Keratinocyte (primary cell): ENCODE data around the gene ASIC5. TPM values are rescaled to one million over a fixed set of nuclear protein-coding genes. Genes with fewer than 3 reads are reported as not detected.

Experiments
- DNase-seq: peaks from one replicate; pipeline ENCODE4 v3.0.0-alpha.2; 2011; ENCODE audit warnings: low read depth, missing footprints, low spot score
- FAIRE-seq: peaks from 2 replicates; lab custom pipeline; 2011; peaks lifted over from hg19 to GRCh38; lab: Jason Lieb, UNC
- H2AFZ ChIP-seq: 2 replicates; pipeline ENCODE4 v1.6.0; 2012; ENCODE audit warnings: low read length, control low read depth, inconsistent platforms; ENCODE audit not compliant: control insufficient read depth
- H3K27ac ChIP-seq: 2 replicates; pipeline ENCODE4 v1.5.1; 2011; ENCODE audit warnings: low read length; ENCODE audit not compliant: control insufficient read depth, insufficient read depth
- H3K27me3 ChIP-seq: 3 replicates; pipeline ENCODE4 v1.6.0; 2011; ENCODE audit warnings: low read length; ENCODE audit not compliant: control insufficient read depth, insufficient read depth; ENCODE audit errors: extremely low read depth
- H3K36me3 ChIP-seq, 2 experiments: 2 replicates in 1 of 2; 3 replicates in 1 of 2; pipeline ENCODE4 v1.5.1; 2011; ENCODE audit warnings: low read length in 2 of 2, mild to moderate bottlenecking in 1 of 2; ENCODE audit not compliant: control insufficient read depth in 2 of 2, insufficient read depth in 2 of 2; ENCODE audit errors: extremely low read depth in 1 of 2
- H3K4me1 ChIP-seq: 3 replicates; pipeline ENCODE4 v1.5.1; 2011; ENCODE audit warnings: low read length; ENCODE audit not compliant: control insufficient read depth, insufficient read depth; ENCODE audit errors: extremely low read depth
- H3K4me2 ChIP-seq: 3 replicates; pipeline ENCODE4 v1.6.0; 2011; ENCODE audit warnings: low read depth, low read length; ENCODE audit not compliant: control insufficient read depth, insufficient read depth; ENCODE audit errors: extremely low read depth
- H3K4me3 ChIP-seq, 3 experiments: fragments of 200-600 bp in 1 of 3; sonication (generic) in 1 of 3; 2 replicates in 2 of 3; 3 replicates in 1 of 3; pipeline ENCODE4 v1.5.1; 2011 to 2016; ENCODE audit warnings: low read length in 3 of 3, mild to moderate bottlenecking in 3 of 3, control low read depth in 2 of 3, inconsistent platforms in 1 of 3, low read depth in 1 of 3, mixed read lengths in 1 of 3, mixed run types in 1 of 3, moderate library complexity in 1 of 3; ENCODE audit not compliant: control insufficient read depth in 2 of 3, insufficient read depth in 2 of 3; ENCODE audit errors: extremely low read depth in 1 of 3
- H3K79me2 ChIP-seq: 2 replicates; pipeline ENCODE4 v1.6.0; 2012; ENCODE audit warnings: low read length; ENCODE audit not compliant: control insufficient read depth, insufficient read depth
- H3K9ac ChIP-seq: 3 replicates; pipeline ENCODE4 v1.6.0; 2011; ENCODE audit warnings: low read length; ENCODE audit not compliant: control insufficient read depth, insufficient read depth; ENCODE audit errors: extremely low read depth
- H3K9me1 ChIP-seq: 3 replicates; pipeline ENCODE4 v1.6.0; 2011; ENCODE audit warnings: low read length; ENCODE audit not compliant: control insufficient read depth, insufficient read depth; ENCODE audit errors: extremely low read depth
- H3K9me3 ChIP-seq: 2 replicates; pipeline ENCODE4 v1.5.1; 2012; ENCODE audit warnings: low read depth, low read length; ENCODE audit not compliant: control insufficient read depth
- H4K20me1 ChIP-seq: 3 replicates; pipeline ENCODE4 v1.6.0; 2011; ENCODE audit warnings: low read length; ENCODE audit not compliant: control insufficient read depth, insufficient read depth; ENCODE audit errors: extremely low read depth
- EZH2 ChIP-seq: IDR thresholded peaks from one replicate; pipeline ENCODE4 v1.6.1; 2012; ENCODE audit warnings: inconsistent platforms, mild to moderate bottlenecking, low read length, moderate library complexity
- dilution Hi-C: fragments of 300-500 bp; cut with MboI; formaldehyde crosslinking; loops from one replicate; pipeline ENCODE4 v1.7.0; 2020; ENCODE audit warnings: low sequenced_read_pairs; ENCODE audit not compliant: extremely low pct_ligation_motif_present
- polyA plus RNA-seq, 5 experiments: library from polyadenylated mRNA; depleted of rRNA in 3 of 5; stranded (reverse) in 3 of 5; stranded (forward) in 1 of 5; unstranded in 1 of 5; fragments of >200 nt; gene quantifications; 1 replicate in 1 of 5; 2 replicates in 3 of 5; 3 replicates in 1 of 5; pipeline versions ENCODE4 v1.2.1 to v1.2.3, GENCODE V29; 2011 to 2012; ENCODE audit warnings: missing spikeins in 2 of 5, low read depth in 1 of 5, low replicate concordance in 1 of 5
- TF ChIP-seq, protein P1 (sequence below), 3 experiments: IDR thresholded peaks in 1 of 3; conservative IDR thresholded peaks in 1 of 3; optimal IDR thresholded peaks in 1 of 3; 2 replicates in 2 of 3; 3 replicates in 1 of 3; pipeline versions ENCODE3 to v1.5.1; 2011; ENCODE audit warnings: low read length in 3 of 3, mild to moderate bottlenecking in 3 of 3, moderate library complexity in 2 of 3, control low read depth in 1 of 3, inconsistent platforms in 1 of 3; ENCODE audit not compliant: insufficient read depth in 2 of 3; ENCODE audit errors: extremely low read depth in 1 of 3

The ASIC5 gene
- polyA plus RNA-seq, 1 donor (not counting 4 experiments of a cell fraction or from before 2014, with no cell fraction given), result not detected

DNA sequence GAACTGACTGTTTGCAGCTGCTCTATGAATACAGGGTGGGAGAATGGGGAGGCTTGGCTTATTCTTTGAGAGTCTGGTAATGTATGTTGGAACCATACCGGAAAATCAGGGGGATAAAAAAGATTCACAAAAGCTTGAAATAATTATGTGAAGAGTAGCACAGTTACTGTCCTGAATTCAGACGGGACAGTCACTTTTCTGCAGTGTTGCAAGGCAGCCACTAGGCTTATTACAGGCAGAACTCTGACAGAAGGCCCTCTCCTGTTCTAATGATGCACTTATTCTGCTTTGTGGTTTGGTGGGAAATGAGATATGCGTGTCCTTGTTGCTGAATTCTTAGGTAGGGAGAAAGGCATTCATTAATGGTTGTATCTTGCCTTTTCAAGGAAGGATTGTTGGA lies 70.1 kb downstream of the ASIC5 start:
- Histone ChIP-seq H3K4me1 (no peaks in the 10 kb centered on the region), H3K27me3 (no peaks in the 10 kb centered on the region), H4K20me1 (no peaks in the 10 kb centered on the region), H3K4me2 (no peak overlapping the region), H3K27ac (no peak overlapping the region), H3K9me3 (no peaks in the 10 kb centered on the region), H2AFZ (no peak overlapping the region), H3K9me1 (no peaks in the 10 kb centered on the region), H3K36me3 (no peaks in the 10 kb centered on the region), H3K79me2 (no peaks in the 10 kb centered on the region), H3K4me3 (no peak overlapping the region), H3K9ac (no peak overlapping the region)
- dilution Hi-C loops, result no loop called here
- FAIRE-seq (no peak), DNase-seq (no peak)
- no peak for TF ChIP-seq EZH2
- TF ChIP-seq, protein P1, sequence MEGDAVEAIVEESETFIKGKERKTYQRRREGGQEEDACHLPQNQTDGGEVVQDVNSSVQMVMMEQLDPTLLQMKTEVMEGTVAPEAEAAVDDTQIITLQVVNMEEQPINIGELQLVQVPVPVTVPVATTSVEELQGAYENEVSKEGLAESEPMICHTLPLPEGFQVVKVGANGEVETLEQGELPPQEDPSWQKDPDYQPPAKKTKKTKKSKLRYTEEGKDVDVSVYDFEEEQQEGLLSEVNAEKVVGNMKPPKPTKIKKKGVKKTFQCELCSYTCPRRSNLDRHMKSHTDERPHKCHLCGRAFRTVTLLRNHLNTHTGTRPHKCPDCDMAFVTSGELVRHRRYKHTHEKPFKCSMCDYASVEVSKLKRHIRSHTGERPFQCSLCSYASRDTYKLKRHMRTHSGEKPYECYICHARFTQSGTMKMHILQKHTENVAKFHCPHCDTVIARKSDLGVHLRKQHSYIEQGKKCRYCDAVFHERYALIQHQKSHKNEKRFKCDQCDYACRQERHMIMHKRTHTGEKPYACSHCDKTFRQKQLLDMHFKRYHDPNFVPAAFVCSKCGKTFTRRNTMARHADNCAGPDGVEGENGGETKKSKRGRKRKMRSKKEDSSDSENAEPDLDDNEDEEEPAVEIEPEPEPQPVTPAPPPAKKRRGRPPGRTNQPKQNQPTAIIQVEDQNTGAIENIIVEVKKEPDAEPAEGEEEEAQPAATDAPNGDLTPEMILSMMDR (optimal IDR thresholded peaks at IDR 0.05 in 1 of 3, IDR thresholded peaks at IDR 0.05 in 1 of 3, conservative IDR thresholded peaks at IDR 0.05 in 1 of 3; ENCODE audit: extremely low read depth in 1 of 3, insufficient read depth in 2 of 3, low read length in 3 of 3), result peak; percentile 19 to 57 (median 32)

DNA sequence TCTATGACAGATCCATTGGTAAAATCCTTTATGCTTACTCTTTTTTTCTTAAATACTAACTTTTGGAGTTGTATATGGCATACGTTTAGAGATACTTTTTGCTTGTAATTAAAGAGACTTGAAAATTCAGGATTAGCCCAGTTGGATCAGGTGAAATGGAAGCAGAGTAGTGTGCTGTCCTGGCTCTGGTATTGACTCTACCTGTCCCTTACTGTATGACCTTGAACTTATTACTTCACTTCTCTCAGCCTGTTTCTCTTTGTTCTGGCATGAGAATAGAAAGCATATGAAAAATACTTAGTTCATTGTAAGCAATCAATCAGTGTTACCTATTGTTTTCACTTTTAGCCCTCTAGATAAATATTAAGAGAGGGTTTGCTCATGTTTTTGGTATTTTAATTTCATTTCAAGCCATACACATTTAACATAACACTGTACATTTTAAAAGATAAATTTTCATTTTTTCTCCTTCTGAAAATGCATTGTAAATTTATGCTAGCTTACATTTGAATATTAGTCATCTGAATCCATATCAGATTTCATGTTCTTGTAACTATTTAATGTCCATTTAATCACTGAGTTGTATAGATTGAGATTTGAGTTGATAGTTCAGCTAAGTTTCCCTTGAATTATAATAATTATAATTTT lies 71.4 kb downstream of the ASIC5 start:
- Histone ChIP-seq H3K79me2 (no peaks in the 10 kb centered on the region), H3K9me3 (no peaks in the 10 kb centered on the region), H3K4me2 (no peak overlapping the region), H2AFZ (no peak overlapping the region), H3K4me1 (no peaks in the 10 kb centered on the region), H3K4me3 (no peak overlapping the region), H3K27me3 (no peaks in the 10 kb centered on the region), H3K36me3 (no peaks in the 10 kb centered on the region), H3K9ac (no peak overlapping the region), H4K20me1 (no peaks in the 10 kb centered on the region), H3K9me1 (no peaks in the 10 kb centered on the region), H3K27ac (no peak overlapping the region)
- no peak for TF ChIP-seq EZH2
- TF ChIP-seq, protein P1 (optimal IDR thresholded peaks at IDR 0.05 in 1 of 3, IDR thresholded peaks at IDR 0.05 in 1 of 3, conservative IDR thresholded peaks at IDR 0.05 in 1 of 3; ENCODE audit: extremely low read depth in 1 of 3, insufficient read depth in 2 of 3, low read length in 3 of 3), result no peak
- DNase-seq (no peak), FAIRE-seq (no peak)
- dilution Hi-C loops, result no loop called here
